NB4 (cell line): ENCODE measurements around the gene POM121L2.

Experiments used
- DNase-seq: peaks from one replicate; pipeline ENCODE4 v3.0.0; 2010; ENCODE audit warnings: low read depth
- H3K4me3 ChIP-seq: one replicate; pipeline ENCODE4 v1.5.1; 2011; ENCODE audit warnings: mild to moderate bottlenecking, low read depth, low read length, moderate library complexity
- MYC ChIP-seq: IDR thresholded peaks from 2 replicates; pipeline ENCODE4 v1.6.1; 2011; ENCODE audit warnings: low read depth, low read length
- POLR2A ChIP-seq: IDR thresholded peaks from 2 replicates; pipeline ENCODE4 v1.6.1; 2011; ENCODE audit warnings: mild to moderate bottlenecking; ENCODE audit not compliant: insufficient read length; ENCODE audit errors: extremely low read depth
- TF ChIP-seq, protein P1 (sequence below): IDR thresholded peaks from one replicate; pipeline ENCODE4 v1.5.1; 2012; ENCODE audit warnings: low read depth, low read length
- TF ChIP-seq, protein P2 (sequence below): IDR thresholded peaks from 2 replicates; pipeline ENCODE4 v1.6.1; 2011; ENCODE audit warnings: low read depth, low read length

POM121L2 gene

GRCh38 chr6:27296106-27296783, 15.8 kb downstream of the POM121L2 start:
- DNase-seq, result no peak
- no peak for TF ChIP-seq POLR2A
- no peak for TF ChIP-seq MYC
- TF ChIP-seq, protein P1, sequence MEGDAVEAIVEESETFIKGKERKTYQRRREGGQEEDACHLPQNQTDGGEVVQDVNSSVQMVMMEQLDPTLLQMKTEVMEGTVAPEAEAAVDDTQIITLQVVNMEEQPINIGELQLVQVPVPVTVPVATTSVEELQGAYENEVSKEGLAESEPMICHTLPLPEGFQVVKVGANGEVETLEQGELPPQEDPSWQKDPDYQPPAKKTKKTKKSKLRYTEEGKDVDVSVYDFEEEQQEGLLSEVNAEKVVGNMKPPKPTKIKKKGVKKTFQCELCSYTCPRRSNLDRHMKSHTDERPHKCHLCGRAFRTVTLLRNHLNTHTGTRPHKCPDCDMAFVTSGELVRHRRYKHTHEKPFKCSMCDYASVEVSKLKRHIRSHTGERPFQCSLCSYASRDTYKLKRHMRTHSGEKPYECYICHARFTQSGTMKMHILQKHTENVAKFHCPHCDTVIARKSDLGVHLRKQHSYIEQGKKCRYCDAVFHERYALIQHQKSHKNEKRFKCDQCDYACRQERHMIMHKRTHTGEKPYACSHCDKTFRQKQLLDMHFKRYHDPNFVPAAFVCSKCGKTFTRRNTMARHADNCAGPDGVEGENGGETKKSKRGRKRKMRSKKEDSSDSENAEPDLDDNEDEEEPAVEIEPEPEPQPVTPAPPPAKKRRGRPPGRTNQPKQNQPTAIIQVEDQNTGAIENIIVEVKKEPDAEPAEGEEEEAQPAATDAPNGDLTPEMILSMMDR, result no peak
- TF ChIP-seq, protein P2, sequence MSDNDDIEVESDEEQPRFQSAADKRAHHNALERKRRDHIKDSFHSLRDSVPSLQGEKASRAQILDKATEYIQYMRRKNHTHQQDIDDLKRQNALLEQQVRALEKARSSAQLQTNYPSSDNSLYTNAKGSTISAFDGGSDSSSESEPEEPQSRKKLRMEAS, result no peak
- H3K4me3 ChIP-seq, result peak overlapping the region; percentile 61

GRCh38 chr6:27295301-27296079, 16.6 kb downstream of the POM121L2 start:
- H3K4me3 ChIP-seq, result peak overlapping the region; percentile 61
- peak; percentile 68 for DNase-seq
- TF ChIP-seq, protein P2, result no peak
- TF ChIP-seq MYC (no peak), POLR2A (no peak)
- TF ChIP-seq, protein P1, result no peak

GRCh38 chr6:27294409-27294808, 17.7 kb downstream of the POM121L2 start:
- no peak overlapping the region for H3K4me3 ChIP-seq
- DNase-seq, result no peak
- TF ChIP-seq MYC, result no peak
- TF ChIP-seq, protein P1, result no peak
- TF ChIP-seq POLR2A, result no peak
- TF ChIP-seq, protein P2, result no peak

- TF ChIP-seq, protein P1, result no peak
- TF ChIP-seq MYC (no peak), POLR2A (no peak)
- TF ChIP-seq, protein P2, result no peak
- no peak for DNase-seq
- no peak overlapping the region for H3K4me3 ChIP-seq
Observed at GRCh38 chr6:27293436-27294098, 18.5 kb downstream of the POM121L2 start.

- H3K4me3 ChIP-seq, result no peak overlapping the region
- no peak for TF ChIP-seq MYC
- no peak for TF ChIP-seq POLR2A
- TF ChIP-seq, protein P1, result no peak
- TF ChIP-seq, protein P2, result no peak
- no peak for DNase-seq
Observed at GRCh38 chr6:27290850-27291208, 21.2 kb downstream of the POM121L2 start.
